Stimulated activated CD8-positive, alpha-beta memory T cell treated with anti-CD3 and anti-CD28 coated beads, Interleukin-7, amount 100 ng/mL, for 1 hour (primary cell): ENCODE results near the gene RLF.

Experiments
- DNase-seq, 2 donors: peaks; one replicate each; pipeline ENCODE4 v3.0.0-alpha.2; 2020; ENCODE audit warnings: low read depth in 2 of 2

RLF gene

GRCh38 chr1:40270152-40270834, 109.1 kb downstream of the RLF start:
- no peak for DNase-seq

- no peak for DNase-seq
Measured at GRCh38 chr1:40272653-40273213, 111.5 kb downstream of the RLF start.

GRCh38 chr1:40273547-40274166, 112.5 kb downstream of the RLF start:
- no peak for DNase-seq

GRCh38 chr1:40274331-40274730, 113.1 kb downstream of the RLF start:
- DNase-seq: no peak

- DNase-seq: no peak
Measured at GRCh38 chr1:40276122-40276521, 114.9 kb downstream of the RLF start.

GRCh38 chr1:40281853-40282252, 120.7 kb downstream of the RLF start:
- no peak for DNase-seq
